D721Med (cell line): Measurements from ENCODE around the gene KIAA1210.

Experiments used
- DNase-seq: peaks from one replicate; pipeline ENCODE4 v3.0.0; 2011; ENCODE audit warnings: low spot score; ENCODE audit not compliant: insufficient read length
- FAIRE-seq: peaks from 2 replicates; lab custom pipeline; 2011; peaks lifted over from hg19 to GRCh38; lab: Jason Lieb, UNC
- CTCF ChIP-seq: IDR thresholded peaks from 2 replicates; pipeline ENCODE4 v1.5.1; 2012; ENCODE audit warnings: mild to moderate bottlenecking, control low read depth; ENCODE audit not compliant: insufficient read depth; ENCODE audit errors: missing control alignments

KIAA1210 gene

DNA sequence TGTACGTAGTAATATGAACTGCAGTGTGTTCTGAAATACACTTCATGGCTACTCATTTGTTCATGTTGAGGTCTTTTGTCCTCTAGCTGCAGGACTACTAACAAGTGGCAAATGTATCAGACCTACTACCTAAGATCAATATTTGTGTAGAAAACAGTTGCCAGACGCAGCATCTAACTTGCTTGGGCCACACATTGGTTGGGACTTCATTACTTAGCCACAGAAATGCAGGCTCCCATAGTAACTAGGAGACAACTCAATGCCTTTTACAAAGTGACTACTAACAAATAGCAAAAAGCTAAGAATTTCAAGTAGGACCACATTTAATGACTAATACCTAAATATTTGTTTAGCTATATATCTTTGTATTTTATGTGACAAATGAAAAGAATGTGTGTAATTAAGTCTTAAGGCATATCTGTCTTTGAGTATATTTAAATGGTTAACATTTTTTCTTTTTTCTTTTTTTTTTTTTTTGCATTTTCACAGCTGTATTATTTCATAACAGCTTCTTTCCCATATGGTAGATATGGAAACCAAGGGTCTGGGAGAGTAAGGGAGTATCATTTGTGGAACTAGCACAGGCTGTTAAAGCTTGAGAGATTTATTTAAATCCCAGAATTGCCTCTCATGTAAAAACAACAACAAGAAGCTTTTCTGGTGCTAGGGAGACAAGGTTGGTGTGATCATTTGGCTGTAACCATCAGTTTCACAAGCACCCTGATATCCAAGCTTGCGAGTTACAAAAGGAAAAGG, 52.2 kb downstream of the KIAA1210 start:
- TF ChIP-seq CTCF: no peak
- DNase-seq: no peak
- FAIRE-seq: no peak

- FAIRE-seq (no peak), DNase-seq (no peak)
- TF ChIP-seq CTCF: no peak
Observed at GRCh38 chrX:119073911-119074310, 53.7 kb downstream of the KIAA1210 start.

DNA sequence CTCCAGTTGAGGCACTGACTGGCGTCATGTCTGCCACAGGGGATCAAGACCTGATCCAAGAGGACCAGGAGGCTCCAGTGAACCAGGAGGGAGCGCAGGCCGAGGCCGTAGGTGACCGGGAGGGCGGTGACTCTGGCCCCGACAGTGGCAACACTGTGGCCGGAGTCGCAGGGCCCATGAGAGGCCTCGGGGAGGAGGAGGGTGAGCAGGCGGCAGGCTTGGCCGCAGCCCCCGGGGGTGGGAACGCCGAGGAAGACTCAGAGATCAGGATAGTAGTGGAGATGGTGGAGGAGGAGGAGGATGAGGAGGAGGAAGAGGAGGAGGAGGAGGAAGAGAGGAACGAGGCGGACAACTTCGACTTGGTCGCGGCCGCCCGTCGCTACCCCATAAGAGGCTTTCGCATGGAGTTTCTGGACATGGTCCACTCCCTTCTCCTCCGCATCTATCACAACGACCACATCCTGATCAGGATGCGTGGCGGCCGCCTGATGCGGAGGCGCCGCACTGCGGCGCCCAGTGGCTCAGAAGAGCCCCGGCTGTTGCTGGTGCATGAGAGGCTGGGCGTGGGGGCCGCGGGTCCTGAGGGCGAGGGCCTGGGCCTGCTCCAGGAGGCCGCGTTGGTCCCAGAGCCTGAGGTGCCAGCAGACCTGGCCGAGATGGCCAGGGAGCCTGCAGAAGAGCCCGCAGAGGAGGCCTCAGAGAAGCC, 54.3 kb downstream of the KIAA1210 start:
- TF ChIP-seq CTCF: no peak
- no peak for DNase-seq
- FAIRE-seq: no peak

GRCh38 chrX:119072744-119073143, 54.9 kb downstream of the KIAA1210 start, which contains the start of gene CT47C1:
Gene CT47C1, plus strand, starts transcription at chrX:119072993. Its CDS starts 233 bp downstream, at chrX:119073226.
- TF ChIP-seq CTCF: no peak
- FAIRE-seq: no peak
- no peak for DNase-seq

DNA sequence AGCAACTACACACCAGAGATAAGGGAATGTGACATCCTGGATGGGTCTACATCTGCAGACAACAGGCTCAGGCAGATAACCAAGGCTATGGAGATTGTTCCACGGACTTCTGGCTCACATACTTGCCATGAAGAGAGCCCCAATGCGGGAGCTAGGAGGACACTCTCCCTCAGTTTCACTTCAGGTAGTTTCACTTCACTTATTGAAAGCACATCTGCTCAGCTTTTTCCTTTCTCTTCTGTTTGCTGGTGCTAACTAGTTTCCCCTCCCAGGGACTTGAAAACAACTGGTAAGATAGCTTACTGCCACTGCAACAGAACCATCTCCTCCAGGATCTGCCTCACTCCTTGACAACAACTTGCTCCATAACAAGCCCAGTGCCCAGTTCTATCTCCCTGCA, 56.2 kb downstream of the KIAA1210 start:
- no peak for DNase-seq
- FAIRE-seq: no peak
- no peak for TF ChIP-seq CTCF

DNA sequence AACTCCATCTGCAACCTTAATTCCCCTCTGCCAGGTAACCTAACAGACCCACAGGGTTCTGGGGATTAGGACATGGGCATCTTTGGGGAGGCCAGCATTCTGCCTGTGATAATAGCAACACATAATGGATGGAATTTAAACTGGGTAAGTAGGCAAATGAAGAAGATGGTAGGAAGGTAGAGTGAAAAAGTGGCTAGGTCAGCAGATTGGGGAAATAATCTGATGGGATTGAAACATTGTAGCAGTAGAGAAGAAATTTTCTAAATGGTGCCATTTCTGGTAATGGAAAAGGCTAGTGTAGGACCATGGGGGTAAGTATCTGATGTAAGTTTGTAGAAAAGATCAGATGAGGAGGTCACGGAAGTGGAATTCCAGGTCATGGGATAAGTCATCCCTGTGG, 57.9 kb downstream of the KIAA1210 start:
- no peak for TF ChIP-seq CTCF
- FAIRE-seq (no peak), DNase-seq (no peak)

GRCh38 chrX:119069128-119069527, 58.5 kb downstream of the KIAA1210 start:
- FAIRE-seq (no peak), DNase-seq (no peak)
- no peak for TF ChIP-seq CTCF
